Motor neuron (in vitro differentiated cells): Measurements from ENCODE around the gene ARCN1. TPM values are rescaled to one million over a fixed set of nuclear protein-coding genes. Genes with fewer than 3 reads are reported as not detected.

Experiments
- ATAC-seq, 8 experiments: fragments of 200-7000 bp; cut with Tn5 transposase; replicated peaks in 6 of 8; 2 replicates each; pipeline ENCODE4 v1.8.0; 2021; ENCODE audit warnings: mild to moderate bottlenecking in 8 of 8, moderate library complexity in 8 of 8
- H3K27ac ChIP-seq, 2 donors: fragments of 250-450 bp; sonication (Bioruptor Pico); 2 replicates each; pipeline ENCODE4 v1.9.0; 2021; ENCODE audit warnings: antibody characterized with exemption in 2 of 2, mild to moderate bottlenecking in 2 of 2, moderate library complexity in 1 of 2
- H3K4me1 ChIP-seq, 2 donors: fragments of 250-450 bp; sonication (Bioruptor Pico); replicated peaks in 1 of 2; 2 replicates each; pipeline ENCODE4 v1.6.1; 2021; ENCODE audit warnings: antibody characterized with exemption in 2 of 2, mild to moderate bottlenecking in 2 of 2, moderate library complexity in 1 of 2
- H3K4me3 ChIP-seq, 5 donors: fragments of 250-450 bp; sonication (Bioruptor Pico); 2 replicates each; pipeline ENCODE4 v1.9.0; 2021; ENCODE audit warnings: antibody characterized with exemption in 5 of 5, mild to moderate bottlenecking in 5 of 5, moderate library complexity in 4 of 5
- WGBS, 10 experiments: fragments of 450-650 bp; shearing (Covaris generic); methylation state at CpG; one replicate each; pipeline ENCODE4 v1.0.0; 2022; 5-methylcytosine and 5-hydroxymethylcytosine counted together
- in situ Hi-C, 9 experiments: fragments of 400-800 bp; cut with MboI; loops; one replicate each; pipeline ENCODE4 v1.15.0; 2021; ENCODE audit warnings: low sequenced_read_pairs in 9 of 9, low pct_unique_long_range_greater_than_20kb in 2 of 9; ENCODE audit not compliant: unreplicated experiment in 9 of 9
- total RNA-seq, 8 experiments: library from RNA; unstranded; fragments of 300-600 nt; gene quantifications; 2 replicates each; pipeline versions ENCODE4 v1.2.3 to v1.2.4, GENCODE V29; 2022

ARCN1 gene
- total RNA-seq, 8 experiments from 2014 or later, result 87.9 to 155 (median 122) TPM

DNA sequence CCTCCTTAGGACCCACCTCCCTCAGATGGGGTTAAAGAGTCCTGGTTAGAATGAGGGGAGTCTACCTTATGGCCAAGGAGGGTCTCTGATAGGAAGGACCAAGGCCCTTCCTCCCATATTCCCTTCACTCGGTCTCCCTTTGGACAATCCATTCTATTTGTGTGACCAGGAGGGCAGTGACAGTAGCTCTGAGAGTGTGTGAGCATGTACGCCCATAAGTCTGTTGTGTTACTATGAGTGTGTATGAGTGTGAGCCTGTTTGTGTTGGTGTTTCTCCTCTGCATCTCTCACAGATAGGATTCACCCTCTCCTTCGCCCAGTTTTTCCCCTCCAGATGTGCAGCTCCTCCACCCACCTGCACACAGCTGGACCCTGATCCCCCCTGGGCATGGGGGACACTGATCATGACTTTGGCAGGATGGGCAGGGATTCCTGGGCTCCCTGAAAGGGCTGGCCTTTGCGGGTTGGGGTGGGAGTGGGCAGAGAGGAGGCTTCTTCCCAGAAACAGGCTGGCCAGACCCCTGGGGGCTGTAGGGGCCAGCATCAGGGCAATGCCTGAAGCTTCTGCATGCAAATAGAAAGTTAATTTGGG lies 49.7 kb downstream of the ARCN1 start:
- Histone ChIP-seq H3K4me1 (peaks cover 56% of the 10 kb centered on the region in 2 donors), H3K27ac (peak overlapping the region; percentile 88 to 90)
- 20 to 21% methylated on average over 1 to 4 of the region's 4 CpGs; no CpG with 5 or more reads in 8 of the 10 experiments for WGBS, 10 experiments

DNA sequence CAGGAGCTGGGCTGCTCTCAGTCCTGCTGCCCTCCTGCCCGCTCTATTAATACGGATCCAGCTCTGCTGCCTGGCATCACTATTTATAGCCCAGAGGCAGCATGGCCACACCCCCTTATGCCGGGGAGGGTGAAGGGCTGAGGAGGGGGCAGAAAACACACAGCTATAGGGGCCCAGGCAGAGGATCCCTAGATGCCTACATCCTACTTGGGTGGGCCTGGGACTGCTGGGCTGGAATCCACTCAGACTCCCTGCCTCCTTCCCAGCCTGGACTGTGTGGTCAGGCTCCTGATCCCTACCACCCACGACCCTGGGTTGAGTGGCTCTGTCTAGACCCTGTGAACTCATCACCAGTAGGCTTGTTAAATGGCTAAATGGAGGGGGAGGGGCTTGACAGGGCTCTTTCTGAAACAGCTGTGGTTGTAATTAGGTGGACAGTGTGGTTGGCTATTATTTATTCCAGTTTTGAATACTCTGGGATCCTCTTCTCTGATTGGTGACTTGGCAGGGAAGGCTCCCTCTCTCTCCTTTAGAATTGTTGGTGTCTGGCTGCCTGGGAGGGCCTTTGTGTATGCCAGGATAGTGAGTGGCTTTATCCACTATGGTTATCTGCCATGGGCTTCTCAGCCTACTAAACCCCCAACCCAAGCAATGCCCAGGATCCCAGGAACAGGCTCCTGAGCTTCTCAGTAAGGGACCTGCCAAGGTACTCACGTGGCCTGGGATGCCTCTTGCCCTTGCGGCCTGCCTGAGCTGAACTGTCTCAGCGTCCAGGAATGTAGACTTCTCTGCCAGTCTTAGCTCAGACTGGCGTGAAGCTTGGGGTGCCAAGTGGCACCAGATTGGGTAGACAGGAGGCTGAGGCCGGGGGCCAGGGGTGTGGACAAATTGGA lies 50.4 kb downstream of the ARCN1 start:
- in situ Hi-C loops, result no loop called here
- peaks cover 50 to 52% of the 10 kb centered on the region in 2 donors for H3K4me1 ChIP-seq
- 0 to 16% (median 8%) methylated on average over 1 to 4 of the region's 9 CpGs; no CpG with 5 or more reads in 6 of the 10 experiments for WGBS, 10 experiments
- peak; percentile 2 to 54 (median 46) for ATAC-seq
- peak overlapping the region; percentile 45 to 80 (median 68) for H3K4me3 ChIP-seq
- H3K27ac ChIP-seq, result peak overlapping the region; percentile 88 to 90

More for the DNA sequence above, 49.7 kb downstream of the ARCN1 start:
- in situ Hi-C loops, result no loop called here
- H3K4me3 ChIP-seq, result peak overlapping the region; percentile 45 to 80 (median 68)
- ATAC-seq, result peak in 4 of 8 experiments; percentile 1 to 6 (median 2)

DNA sequence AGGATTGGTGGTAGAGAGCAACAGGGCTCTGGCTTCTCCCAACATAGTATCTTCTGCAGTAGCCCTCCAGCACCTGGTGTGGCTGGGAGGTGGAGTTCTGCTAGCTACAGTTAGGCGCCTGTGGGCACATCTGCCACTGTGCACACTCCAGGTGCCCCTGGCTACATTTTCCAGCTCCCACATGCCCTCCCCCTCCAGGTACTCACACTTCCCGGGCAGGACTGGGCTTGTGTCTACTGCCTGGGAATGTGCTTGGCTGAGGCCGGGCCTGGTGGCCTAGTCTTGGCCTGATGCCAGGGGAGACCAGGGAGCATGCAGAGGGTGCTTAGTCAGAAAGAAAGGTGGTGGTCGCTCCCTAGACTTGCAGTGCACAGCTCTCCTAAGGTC lies 51.1 kb downstream of the ARCN1 start:
- peaks cover 44 to 46% of the 10 kb centered on the region in 2 donors for H3K4me1 ChIP-seq
- H3K27ac ChIP-seq, result peak overlapping the region; percentile 40 to 73
- WGBS, 10 experiments, result 14 to 100% (median 78%) methylated on average over 1 to 3 of the region's 4 CpGs; no CpG with 5 or more reads in 7 of the 10 experiments
- in situ Hi-C loops, result no loop called here
- no peak for ATAC-seq
- H3K4me3 ChIP-seq, result no peak overlapping the region

DNA sequence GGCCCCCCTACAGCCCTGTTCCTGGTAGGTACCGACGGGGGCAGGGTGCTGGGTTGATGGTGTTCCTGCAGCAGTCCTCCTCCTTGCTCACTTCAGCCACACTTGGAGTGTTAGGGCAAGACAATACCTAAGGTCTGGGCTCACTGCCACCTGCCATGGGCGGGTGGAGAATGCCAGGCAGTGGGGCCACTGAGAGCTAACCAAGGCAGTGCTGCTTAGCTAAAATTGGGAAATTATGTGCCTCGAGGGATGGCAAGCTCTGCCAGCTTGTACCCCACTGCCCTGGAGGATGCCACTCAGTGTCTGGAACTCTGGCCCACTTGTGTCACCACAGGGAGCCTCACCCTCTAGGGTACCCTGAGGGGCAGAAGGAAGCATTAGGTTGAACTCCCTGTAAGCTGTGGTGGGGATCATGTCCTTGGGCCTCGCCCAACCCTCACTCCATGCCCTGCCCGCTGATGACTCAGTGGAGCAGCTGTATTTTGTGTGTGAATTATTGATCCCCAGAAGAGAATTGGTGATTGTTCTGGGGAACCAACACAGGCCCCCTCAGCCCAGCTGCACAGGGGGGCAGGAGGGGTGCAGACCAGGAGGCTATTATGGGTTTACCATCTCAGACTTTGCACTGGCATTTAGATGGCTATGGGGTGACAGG lies 53.0 kb downstream of the ARCN1 start:
- no peak for ATAC-seq
- no peak overlapping the region for H3K4me3 ChIP-seq
- 83 to 100% methylated on average over 1 to 2 of the region's 6 CpGs; no CpG with 5 or more reads in 8 of the 10 experiments for WGBS, 10 experiments
- in situ Hi-C loops, result no loop called here
- H3K27ac ChIP-seq, result no peak overlapping the region
- H3K4me1 ChIP-seq, result peaks cover 24 to 26% of the 10 kb centered on the region in 2 donors

DNA sequence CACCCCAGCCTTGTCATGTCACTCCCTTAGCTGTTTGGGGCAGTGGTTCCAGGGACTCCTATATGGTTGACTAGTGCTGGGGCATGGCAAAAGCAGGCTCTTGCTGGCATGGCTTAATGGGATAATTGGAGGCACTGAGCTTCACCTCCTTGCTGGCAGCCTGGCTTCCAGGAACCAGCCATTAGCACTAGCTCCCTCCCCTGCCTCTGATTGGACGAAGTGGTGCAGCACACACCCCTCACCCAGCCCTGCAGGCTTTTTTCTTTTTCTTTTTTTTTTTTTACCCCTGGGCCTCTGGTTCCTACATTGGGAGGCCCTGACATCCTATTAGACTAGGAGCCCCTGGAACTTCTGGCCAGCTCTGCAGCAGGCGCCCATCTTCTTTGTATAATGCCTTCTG lies 53.8 kb downstream of the ARCN1 start:
- Histone ChIP-seq H3K27ac (no peak overlapping the region), H3K4me3 (no peak overlapping the region), H3K4me1 (peaks cover 17 to 18% of the 10 kb centered on the region in 2 donors)
- in situ Hi-C loops, result no loop called here
- WGBS, 10 experiments, result 58 to 100% (median 90%) methylated on average over 1 to 2 of the region's 2 CpGs; no CpG with 5 or more reads in 4 of the 10 experiments
- ATAC-seq, result peak in 3 of 8 experiments; percentile 3 to 7 (median 3)

DNA sequence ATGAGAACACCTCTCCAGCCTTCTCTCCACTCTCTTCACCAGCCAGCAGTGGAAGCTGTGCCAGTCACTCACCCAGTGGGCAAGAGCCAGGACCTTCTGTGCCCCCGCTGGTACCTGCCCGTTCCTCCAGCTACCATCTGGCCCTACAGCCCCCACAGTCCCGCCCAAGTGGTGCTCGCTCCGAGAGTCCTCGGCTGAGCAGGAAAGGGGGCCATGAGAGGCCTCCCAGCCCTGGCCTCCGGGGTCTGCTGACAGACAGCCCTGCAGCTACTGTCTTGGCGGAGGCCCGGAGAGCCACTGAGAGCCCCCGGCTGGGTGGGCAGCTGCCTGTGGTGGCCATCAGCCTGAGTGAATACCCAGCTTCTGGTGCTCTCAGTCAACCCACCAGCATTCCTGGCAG lies 55.4 kb downstream of the ARCN1 start:
- Histone ChIP-seq H3K27ac (no peak overlapping the region), H3K4me3 (no peak overlapping the region), H3K4me1 (peaks cover 10% of the 10 kb centered on the region in 2 donors)
- ATAC-seq, result no peak
- in situ Hi-C loops, result no loop called here
- WGBS, 10 experiments, result 100% methylated on average over 1 to 2 of the region's 10 CpGs; no CpG with 5 or more reads in 8 of the 10 experiments

DNA sequence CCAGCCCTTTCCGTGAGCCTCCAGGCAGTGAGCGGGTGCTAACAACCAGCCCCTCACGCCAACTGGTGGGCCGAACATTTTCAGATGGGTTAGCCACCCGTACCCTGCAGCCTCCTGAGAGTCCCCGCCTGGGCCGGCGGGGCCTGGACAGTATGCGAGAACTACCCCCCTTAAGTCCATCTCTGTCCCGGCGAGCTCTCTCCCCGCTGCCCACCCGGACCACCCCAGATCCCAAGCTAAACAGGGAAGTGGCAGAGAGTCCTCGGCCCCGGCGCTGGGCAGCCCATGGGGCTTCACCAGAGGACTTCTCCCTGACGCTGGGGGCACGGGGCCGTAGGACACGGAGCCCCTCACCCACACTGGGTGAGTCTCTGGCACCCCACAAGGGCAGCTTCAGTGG lies 55.8 kb downstream of the ARCN1 start:
- in situ Hi-C loops, result no loop called here
- no peak overlapping the region for H3K27ac ChIP-seq
- peaks cover 6% of the 10 kb centered on the region in 2 donors for H3K4me1 ChIP-seq
- 94 to 100% methylated on average over 2 to 9 of the region's 20 CpGs; no CpG with 5 or more reads in 8 of the 10 experiments for WGBS, 10 experiments
- no peak overlapping the region for H3K4me3 ChIP-seq
- no peak for ATAC-seq

DNA sequence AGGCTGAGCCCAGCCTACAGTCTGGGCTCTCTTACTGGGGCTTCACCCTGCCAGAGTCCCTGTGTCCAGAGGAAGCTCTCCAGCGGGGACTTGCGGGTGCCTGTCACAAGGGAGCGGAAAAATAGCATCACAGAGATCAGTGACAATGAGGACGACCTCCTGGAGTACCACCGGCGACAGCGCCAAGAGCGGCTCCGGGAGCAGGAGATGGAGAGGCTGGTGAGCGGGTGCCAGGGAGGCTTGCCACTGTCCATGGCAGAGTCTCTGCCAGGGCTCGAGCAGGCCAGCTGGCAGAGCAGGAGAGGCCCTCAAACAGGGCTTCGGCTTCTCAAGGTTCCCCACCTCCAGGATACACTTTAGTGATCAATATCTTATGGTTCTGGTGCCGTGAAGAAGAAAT lies 56.2 kb downstream of the ARCN1 start:
- Histone ChIP-seq H3K4me1 (peaks cover 2 to 4% of the 10 kb centered on the region in 2 donors), H3K4me3 (no peak overlapping the region), H3K27ac (no peak overlapping the region)
- ATAC-seq, result no peak
- 83 to 100% (median 98%) methylated on average over 1 to 2 of the region's 13 CpGs; no CpG with 5 or more reads in 6 of the 10 experiments for WGBS, 10 experiments
- in situ Hi-C loops, result no loop called here

DNA sequence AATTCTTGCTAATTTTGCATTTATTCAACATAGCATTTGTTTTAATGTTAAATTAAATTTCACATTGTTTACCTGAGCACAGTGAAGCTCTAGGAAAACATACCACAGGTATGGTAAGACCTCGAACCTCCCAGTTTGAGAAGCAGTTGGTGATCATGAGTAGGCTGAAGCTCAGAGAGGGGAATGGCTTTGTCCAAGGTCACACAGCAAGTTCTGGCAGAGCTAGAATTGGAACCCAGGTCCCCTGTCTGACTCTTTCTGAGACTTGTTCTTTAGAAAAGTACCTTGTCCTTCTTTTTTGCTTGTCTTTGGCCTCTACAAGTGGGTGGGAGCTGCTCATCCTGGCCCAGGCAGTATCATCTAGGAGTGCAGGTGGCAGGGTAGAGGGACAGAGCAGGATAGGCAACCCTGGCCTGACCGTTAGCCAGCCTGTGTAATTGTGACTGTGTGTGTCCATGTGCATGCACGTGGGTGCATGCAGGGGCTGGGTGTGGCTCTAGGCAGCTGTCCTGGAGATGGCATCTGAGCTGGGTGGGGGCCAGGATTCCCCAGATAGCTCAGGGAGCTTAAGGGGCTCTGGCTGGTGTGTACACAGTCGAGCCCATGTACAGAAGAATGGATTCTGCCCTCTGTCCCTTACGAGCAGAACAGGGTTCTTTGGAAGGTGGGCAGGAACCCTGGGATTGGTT lies 56.8 kb downstream of the ARCN1 start:
- no peak overlapping the region for H3K27ac ChIP-seq
- WGBS, 10 experiments, result 40 to 100% (median 81%) methylated on average over 1 to 3 of the region's 5 CpGs; no CpG with 5 or more reads in 1 of the 10 experiments

DNA sequence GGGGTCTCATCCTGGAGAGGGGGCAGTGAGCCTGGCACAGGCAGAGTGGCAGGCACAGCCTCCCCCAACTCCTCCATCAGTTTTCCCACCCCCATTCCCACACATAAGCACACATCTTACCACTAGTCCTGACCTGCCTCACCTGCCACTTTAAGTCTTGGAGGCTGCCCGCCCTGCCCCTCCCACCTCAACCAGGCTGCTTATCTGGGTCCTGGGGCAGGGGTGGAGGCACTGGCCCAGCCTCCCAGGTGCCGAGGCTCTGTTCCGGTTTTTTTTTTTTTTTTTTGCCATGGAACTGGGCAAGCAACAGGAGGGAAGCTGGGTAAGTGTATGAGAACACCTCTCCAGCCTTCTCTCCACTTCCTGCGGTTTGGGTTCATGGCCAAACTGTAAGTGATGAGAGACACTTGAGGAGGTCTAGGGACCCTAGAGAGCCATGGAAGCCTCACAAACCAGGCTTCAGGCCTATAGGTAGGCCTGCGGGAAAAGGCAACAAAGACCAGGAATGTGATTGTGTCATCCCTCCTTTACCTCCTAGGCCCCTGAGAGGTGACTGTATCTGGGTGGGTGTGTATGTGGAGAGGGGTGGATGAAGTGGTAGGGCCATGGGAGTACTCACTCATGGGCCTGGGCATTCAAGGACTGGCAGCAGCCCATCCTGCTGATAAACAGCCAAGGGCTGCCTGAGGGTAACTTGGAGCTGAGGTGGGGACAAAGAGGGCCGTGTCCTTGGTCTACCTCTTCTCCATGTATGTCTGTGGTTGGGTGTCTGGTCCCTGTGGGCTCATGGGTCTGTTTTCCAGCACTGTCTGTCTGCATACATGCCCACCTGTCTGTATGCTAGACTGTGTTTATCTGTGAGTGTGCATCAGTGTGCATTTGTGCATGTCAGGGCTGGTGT lies 57.8 kb downstream of the ARCN1 start:
- WGBS, 10 experiments, result 80 to 100% methylated on average over 1 of the region's 6 CpGs; no CpG with 5 or more reads in 8 of the 10 experiments
- peaks cover 15 to 18% of the 10 kb centered on the region in 2 donors for H3K4me1 ChIP-seq
- no peak overlapping the region for H3K4me3 ChIP-seq
- in situ Hi-C loops, result no loop called here
- ATAC-seq, result no peak
- H3K27ac ChIP-seq, result no peak overlapping the region

More for the DNA sequence above, 56.8 kb downstream of the ARCN1 start:
- peak in 4 of 8 experiments; percentile 22 to 74 (median 50) for ATAC-seq
- in situ Hi-C loops, result no loop called here
- Histone ChIP-seq H3K4me1 (peaks cover 5 to 8% of the 10 kb centered on the region in 2 donors), H3K4me3 (no peak overlapping the region)

DNA sequence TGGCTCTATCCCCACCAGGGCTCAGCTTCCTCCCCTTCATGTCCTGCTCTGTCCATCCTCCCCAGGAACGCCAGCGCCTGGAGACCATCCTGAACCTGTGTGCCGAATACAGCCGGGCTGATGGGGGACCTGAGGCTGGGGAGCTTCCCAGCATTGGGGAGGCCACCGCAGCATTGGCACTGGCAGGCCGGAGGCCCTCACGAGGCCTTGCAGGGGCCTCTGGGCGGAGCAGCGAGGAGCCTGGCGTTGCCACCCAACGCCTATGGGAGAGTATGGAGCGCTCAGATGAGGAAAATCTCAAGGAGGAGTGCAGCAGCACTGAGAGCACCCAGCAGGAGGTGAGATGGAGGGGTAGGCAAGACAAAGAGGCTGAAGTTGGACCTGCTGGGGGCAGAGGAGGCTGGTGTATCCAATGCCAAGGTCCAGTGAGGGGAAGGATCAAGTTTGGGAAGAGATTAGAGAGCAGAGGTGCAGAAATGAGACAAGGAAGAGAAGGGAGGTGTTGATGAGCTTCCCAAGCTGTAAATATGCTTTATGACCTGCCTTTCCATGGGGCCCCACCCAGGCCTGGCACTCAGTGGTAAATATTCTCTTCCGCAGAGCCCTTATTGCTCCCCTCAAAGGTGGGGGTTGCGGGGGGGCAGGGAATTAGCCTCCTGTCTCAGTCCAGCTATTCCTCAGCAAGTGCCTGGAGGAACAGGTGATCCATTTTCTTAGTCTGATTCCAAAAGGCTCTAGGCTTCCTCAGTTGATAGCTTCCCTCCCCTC lies 59.1 kb downstream of the ARCN1 start:
- no peak for ATAC-seq
- 73 to 100% (median 97%) methylated on average over 2 to 7 of the region's 14 CpGs; no CpG with 5 or more reads in 6 of the 10 experiments for WGBS, 10 experiments
- H3K4me3 ChIP-seq, result no peak overlapping the region
- in situ Hi-C loops, result no loop called here
- no peak overlapping the region for H3K27ac ChIP-seq
- peaks cover 22 to 26% of the 10 kb centered on the region in 2 donors for H3K4me1 ChIP-seq
